Measurements from ENCODE around the gene GBE1. TPM values are rescaled to one million over a fixed set of nuclear protein-coding genes. Genes with fewer than 3 reads are reported as not detected.

Gene GBE1
- total RNA-seq, 1 donor from 2014 or later = 11.3 TPM

GRCh38 chr3:81666502-81667121 is 94.8 kb downstream of the GBE1 start:
- Mint-ChIP-seq H3K27ac (ENCODE audit: unreplicated experiment) (no peak overlapping the region), H3K36me3 (ENCODE audit: unreplicated experiment) (no peaks in the 10 kb centered on the region), H3K27me3 (ENCODE audit: unreplicated experiment) (no peaks in the 10 kb centered on the region), H3K4me1 (ENCODE audit: low read depth, unreplicated experiment) (no peaks in the 10 kb centered on the region), H3K9me3 (ENCODE audit: unreplicated experiment) (no peaks in the 10 kb centered on the region), H3K4me3 (ENCODE audit: unreplicated experiment) (no peak overlapping the region)
- peak; percentile 56 for TF ChIP-seq CTCF (IDR thresholded peaks at IDR 0.05; ENCODE audit: partially characterized antibody, unreplicated experiment)
- no peak for DNase-seq

GRCh38 chr3:81663114-81663513 is 98.3 kb downstream of the GBE1 start:
- no peak for DNase-seq
- no peaks in the 10 kb centered on the region for H3K4me1 Mint-ChIP-seq (ENCODE audit: low read depth, unreplicated experiment)
- no peak overlapping the region for H3K4me3 Mint-ChIP-seq (ENCODE audit: unreplicated experiment)
- no peaks in the 10 kb centered on the region for H3K9me3 Mint-ChIP-seq (ENCODE audit: unreplicated experiment)
- no peak for TF ChIP-seq CTCF (IDR thresholded peaks at IDR 0.05; ENCODE audit: partially characterized antibody, unreplicated experiment)
- H3K27ac Mint-ChIP-seq (ENCODE audit: unreplicated experiment) = no peak overlapping the region
- H3K36me3 Mint-ChIP-seq (ENCODE audit: unreplicated experiment) = no peaks in the 10 kb centered on the region
- peaks cover 4% of the 10 kb centered on the region for H3K27me3 Mint-ChIP-seq (ENCODE audit: unreplicated experiment)

GRCh38 chr3:81660036-81660435 is 101.4 kb downstream of the GBE1 start:
- no peak for TF ChIP-seq CTCF (IDR thresholded peaks at IDR 0.05; ENCODE audit: partially characterized antibody, unreplicated experiment)
- Mint-ChIP-seq H3K4me3 (ENCODE audit: unreplicated experiment) (no peak overlapping the region), H3K9me3 (ENCODE audit: unreplicated experiment) (no peaks in the 10 kb centered on the region), H3K27me3 (ENCODE audit: unreplicated experiment) (peaks cover 4% of the 10 kb centered on the region), H3K36me3 (ENCODE audit: unreplicated experiment) (no peaks in the 10 kb centered on the region), H3K4me1 (ENCODE audit: low read depth, unreplicated experiment) (no peaks in the 10 kb centered on the region), H3K27ac (ENCODE audit: unreplicated experiment) (no peak overlapping the region)
- no peak for DNase-seq

GRCh38 chr3:81658322-81658997 is 103.0 kb downstream of the GBE1 start:
- no peak for DNase-seq
- Mint-ChIP-seq H3K36me3 (ENCODE audit: unreplicated experiment) (no peaks in the 10 kb centered on the region), H3K27ac (ENCODE audit: unreplicated experiment) (no peak overlapping the region), H3K4me3 (ENCODE audit: unreplicated experiment) (no peak overlapping the region), H3K9me3 (ENCODE audit: unreplicated experiment) (no peaks in the 10 kb centered on the region), H3K27me3 (ENCODE audit: unreplicated experiment) (peaks cover 4% of the 10 kb centered on the region), H3K4me1 (ENCODE audit: low read depth, unreplicated experiment) (no peaks in the 10 kb centered on the region)
- TF ChIP-seq CTCF (IDR thresholded peaks at IDR 0.05; ENCODE audit: partially characterized antibody, unreplicated experiment) = no peak

- H3K4me3 Mint-ChIP-seq (ENCODE audit: unreplicated experiment) = no peak overlapping the region
- no peaks in the 10 kb centered on the region for H3K4me1 Mint-ChIP-seq (ENCODE audit: low read depth, unreplicated experiment)
- no peaks in the 10 kb centered on the region for H3K9me3 Mint-ChIP-seq (ENCODE audit: unreplicated experiment)
- H3K36me3 Mint-ChIP-seq (ENCODE audit: unreplicated experiment) = no peaks in the 10 kb centered on the region
- DNase-seq = no peak
- no peak overlapping the region for H3K27ac Mint-ChIP-seq (ENCODE audit: unreplicated experiment)
- no peaks in the 10 kb centered on the region for H3K27me3 Mint-ChIP-seq (ENCODE audit: unreplicated experiment)
- TF ChIP-seq CTCF (IDR thresholded peaks at IDR 0.05; ENCODE audit: partially characterized antibody, unreplicated experiment) = no peak
Measured at GRCh38 chr3:81651139-81651538, 110.3 kb downstream of the GBE1 start.
